ENCODE measurements around the gene SYVN1. TPM values are rescaled to one million over a fixed set of nuclear protein-coding genes. Genes with fewer than 3 reads are reported as not detected.

SYVN1 gene
- total RNA-seq, 1 experiment from 2014 or later, result 34.8 TPM

DNA sequence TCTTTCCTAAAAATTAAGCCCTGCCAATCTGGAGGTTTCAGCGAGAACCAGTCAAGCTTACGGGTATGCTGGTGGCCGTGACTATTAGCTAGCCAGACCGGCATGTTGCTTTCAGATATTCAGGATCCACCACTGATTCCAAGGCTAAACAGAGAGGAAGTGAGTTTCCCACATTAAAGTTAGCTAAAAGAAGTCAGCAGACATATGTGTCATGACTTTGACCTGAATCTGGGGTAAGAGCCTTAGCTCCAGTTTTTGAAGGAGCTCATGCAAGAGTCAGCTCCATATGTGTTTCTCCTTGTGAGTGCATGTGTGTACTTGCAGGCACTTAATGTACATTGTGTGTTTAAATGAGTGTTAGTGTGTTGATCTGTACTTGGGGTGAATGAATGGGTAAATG is 48.9 kb downstream of the SYVN1 start (continued):
- TF ChIP-seq, protein P1, sequence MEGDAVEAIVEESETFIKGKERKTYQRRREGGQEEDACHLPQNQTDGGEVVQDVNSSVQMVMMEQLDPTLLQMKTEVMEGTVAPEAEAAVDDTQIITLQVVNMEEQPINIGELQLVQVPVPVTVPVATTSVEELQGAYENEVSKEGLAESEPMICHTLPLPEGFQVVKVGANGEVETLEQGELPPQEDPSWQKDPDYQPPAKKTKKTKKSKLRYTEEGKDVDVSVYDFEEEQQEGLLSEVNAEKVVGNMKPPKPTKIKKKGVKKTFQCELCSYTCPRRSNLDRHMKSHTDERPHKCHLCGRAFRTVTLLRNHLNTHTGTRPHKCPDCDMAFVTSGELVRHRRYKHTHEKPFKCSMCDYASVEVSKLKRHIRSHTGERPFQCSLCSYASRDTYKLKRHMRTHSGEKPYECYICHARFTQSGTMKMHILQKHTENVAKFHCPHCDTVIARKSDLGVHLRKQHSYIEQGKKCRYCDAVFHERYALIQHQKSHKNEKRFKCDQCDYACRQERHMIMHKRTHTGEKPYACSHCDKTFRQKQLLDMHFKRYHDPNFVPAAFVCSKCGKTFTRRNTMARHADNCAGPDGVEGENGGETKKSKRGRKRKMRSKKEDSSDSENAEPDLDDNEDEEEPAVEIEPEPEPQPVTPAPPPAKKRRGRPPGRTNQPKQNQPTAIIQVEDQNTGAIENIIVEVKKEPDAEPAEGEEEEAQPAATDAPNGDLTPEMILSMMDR (IDR thresholded peaks at IDR 0.05), result no peak
- TF ChIP-seq, protein P2, sequence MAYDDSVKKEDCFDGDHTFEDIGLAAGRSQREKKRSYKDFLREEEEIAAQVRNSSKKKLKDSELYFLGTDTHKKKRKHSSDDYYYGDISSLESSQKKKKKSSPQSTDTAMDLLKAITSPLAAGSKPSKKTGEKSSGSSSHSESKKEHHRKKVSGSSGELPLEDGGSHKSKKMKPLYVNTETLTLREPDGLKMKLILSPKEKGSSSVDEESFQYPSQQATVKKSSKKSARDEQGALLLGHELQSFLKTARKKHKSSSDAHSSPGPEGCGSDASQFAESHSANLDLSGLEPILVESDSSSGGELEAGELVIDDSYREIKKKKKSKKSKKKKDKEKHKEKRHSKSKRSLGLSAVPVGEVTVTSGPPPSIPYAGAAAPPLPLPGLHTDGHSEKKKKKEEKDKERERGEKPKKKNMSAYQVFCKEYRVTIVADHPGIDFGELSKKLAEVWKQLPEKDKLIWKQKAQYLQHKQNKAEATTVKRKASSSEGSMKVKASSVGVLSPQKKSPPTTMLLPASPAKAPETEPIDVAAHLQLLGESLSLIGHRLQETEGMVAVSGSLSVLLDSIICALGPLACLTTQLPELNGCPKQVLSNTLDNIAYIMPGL (CRISPR knock-in tag; IDR thresholded peaks at IDR 0.05), result no peak
- TF ChIP-seq EMX1 (CRISPR knock-in tag; IDR thresholded peaks at IDR 0.05) (no peak), CBFB (CRISPR knock-in tag; IDR thresholded peaks at IDR 0.05; ENCODE audit: low read depth) (no peak), OVOL2 (CRISPR knock-in tag; IDR thresholded peaks at IDR 0.05; ENCODE audit: borderline replicate concordance) (no peak), TCF7 (CRISPR knock-in tag; IDR thresholded peaks at IDR 0.05; ENCODE audit: low read depth) (no peak), ZNF138 (CRISPR knock-in tag; conservative IDR thresholded peaks at IDR 0.05) (no peak), GABPB1 (CRISPR knock-in tag; IDR thresholded peaks at IDR 0.05) (no peak)
- TF ChIP-seq, protein P3, sequence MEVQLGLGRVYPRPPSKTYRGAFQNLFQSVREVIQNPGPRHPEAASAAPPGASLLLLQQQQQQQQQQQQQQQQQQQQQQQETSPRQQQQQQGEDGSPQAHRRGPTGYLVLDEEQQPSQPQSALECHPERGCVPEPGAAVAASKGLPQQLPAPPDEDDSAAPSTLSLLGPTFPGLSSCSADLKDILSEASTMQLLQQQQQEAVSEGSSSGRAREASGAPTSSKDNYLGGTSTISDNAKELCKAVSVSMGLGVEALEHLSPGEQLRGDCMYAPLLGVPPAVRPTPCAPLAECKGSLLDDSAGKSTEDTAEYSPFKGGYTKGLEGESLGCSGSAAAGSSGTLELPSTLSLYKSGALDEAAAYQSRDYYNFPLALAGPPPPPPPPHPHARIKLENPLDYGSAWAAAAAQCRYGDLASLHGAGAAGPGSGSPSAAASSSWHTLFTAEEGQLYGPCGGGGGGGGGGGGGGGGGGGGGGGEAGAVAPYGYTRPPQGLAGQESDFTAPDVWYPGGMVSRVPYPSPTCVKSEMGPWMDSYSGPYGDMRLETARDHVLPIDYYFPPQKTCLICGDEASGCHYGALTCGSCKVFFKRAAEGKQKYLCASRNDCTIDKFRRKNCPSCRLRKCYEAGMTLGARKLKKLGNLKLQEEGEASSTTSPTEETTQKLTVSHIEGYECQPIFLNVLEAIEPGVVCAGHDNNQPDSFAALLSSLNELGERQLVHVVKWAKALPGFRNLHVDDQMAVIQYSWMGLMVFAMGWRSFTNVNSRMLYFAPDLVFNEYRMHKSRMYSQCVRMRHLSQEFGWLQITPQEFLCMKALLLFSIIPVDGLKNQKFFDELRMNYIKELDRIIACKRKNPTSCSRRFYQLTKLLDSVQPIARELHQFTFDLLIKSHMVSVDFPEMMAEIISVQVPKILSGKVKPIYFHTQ (CRISPR knock-in tag; IDR thresholded peaks at IDR 0.05), result no peak
- TF ChIP-seq, protein P4, sequence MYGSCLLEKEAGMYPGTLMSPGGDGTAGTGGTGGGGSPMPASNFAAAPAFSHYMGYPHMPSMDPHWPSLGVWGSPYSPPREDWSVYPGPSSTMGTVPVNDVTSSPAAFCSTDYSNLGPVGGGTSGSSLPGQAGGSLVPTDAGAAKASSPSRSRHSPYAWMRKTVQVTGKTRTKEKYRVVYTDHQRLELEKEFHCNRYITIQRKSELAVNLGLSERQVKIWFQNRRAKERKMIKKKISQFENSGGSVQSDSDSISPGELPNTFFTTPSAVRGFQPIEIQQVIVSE (CRISPR knock-in tag; IDR thresholded peaks at IDR 0.05; ENCODE audit: borderline replicate concordance), result no peak

DNA sequence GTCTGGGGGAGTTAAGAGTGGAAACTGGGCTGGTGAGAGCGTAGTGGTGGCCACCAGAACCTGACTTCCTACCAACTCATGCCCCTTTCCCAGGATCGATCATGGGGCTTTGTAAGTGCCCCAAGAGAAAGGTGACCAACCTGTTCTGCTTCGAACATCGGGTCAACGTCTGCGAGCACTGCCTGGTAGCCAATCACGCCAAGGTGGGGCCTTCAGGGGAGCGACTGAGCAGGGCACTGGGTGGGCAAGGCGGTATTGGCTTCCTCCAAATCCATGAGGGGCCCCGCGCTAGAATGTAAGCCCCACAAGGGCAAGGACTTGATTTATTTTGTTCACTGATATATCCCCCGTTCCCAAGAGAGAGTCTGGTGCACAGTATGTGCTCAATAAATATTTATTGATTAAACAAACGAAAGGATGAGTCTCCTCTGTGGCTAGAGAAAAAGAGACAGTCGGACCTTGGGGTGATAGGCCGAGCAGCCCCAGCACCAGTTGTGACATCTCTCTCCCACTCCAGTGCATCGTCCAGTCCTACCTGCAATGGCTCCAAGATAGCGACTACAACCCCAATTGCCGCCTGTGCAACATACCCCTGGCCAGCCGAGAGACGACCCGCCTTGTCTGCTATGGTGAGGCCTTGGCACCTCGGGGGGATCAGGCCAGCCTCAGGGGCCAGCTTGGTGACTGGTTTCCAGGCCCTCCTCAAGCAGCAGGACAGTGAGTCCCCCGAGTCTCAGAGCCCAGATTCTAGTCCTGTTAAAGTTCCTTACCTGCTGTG is 49.5 kb downstream of the SYVN1 start:
- no peaks in the 10 kb centered on the region for H3K27me3 Mint-ChIP-seq (ENCODE audit: low read depth)
- peak overlapping the region; percentile 94 for H3K4me3 Mint-ChIP-seq
- H3K36me3 Mint-ChIP-seq, result peaks cover 28% of the 10 kb centered on the region
- ATAC-seq (no peak; the same call in 1 of the 2 replicates), DNase-seq (ENCODE audit: low spot score) (no peak)
- POLR2A ChIA-PET, result interaction anchor here (0.8 to 1.0 kb wide), 3 partner anchors 27 to 44 kb away, joined by 3 to 4 read pairs (median 4); partner anchors contain the start of genes SAC3D1, TM7SF2 and ZNHIT2
- peak overlapping the region; percentile 99 for H3K27ac Mint-ChIP-seq
- H3K9me3 Mint-ChIP-seq, result no peaks in the 10 kb centered on the region
- TF ChIP-seq ZNF416 (CRISPR knock-in tag; IDR thresholded peaks at IDR 0.05), result no peak
- TF ChIP-seq, protein P5, sequence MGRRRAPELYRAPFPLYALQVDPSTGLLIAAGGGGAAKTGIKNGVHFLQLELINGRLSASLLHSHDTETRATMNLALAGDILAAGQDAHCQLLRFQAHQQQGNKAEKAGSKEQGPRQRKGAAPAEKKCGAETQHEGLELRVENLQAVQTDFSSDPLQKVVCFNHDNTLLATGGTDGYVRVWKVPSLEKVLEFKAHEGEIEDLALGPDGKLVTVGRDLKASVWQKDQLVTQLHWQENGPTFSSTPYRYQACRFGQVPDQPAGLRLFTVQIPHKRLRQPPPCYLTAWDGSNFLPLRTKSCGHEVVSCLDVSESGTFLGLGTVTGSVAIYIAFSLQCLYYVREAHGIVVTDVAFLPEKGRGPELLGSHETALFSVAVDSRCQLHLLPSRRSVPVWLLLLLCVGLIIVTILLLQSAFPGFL (CRISPR knock-in tag; IDR thresholded peaks at IDR 0.05; ENCODE audit: borderline replicate concordance), result no peak
- CTCF ChIA-PET, result interaction anchor here (1.3 to 1.4 kb wide), 2 partner anchors 26 to 27 kb away, joined by 5 read pairs; partner anchors contain the start of gene TM7SF2
- H3K4me1 Mint-ChIP-seq, result peaks cover 10% of the 10 kb centered on the region
